HG03039 (cell line): ENCODE measurements around the gene SVIL.
"Not testable (repeated sequence)": the region's sequence is repeated elsewhere in the genome, so short reads cannot be mapped to it uniquely, and the experiment has no call there.

ENCODE experiments used
- ATAC-seq: cut with Tn5 transposase; IDR thresholded peaks from one replicate; pipeline ENCODE4 v1.9.1; 2021; ENCODE audit warnings: mild to moderate bottlenecking, moderate library complexity; ENCODE audit not compliant: unreplicated experiment

The SVIL gene

GRCh38 chr10:29604291-29604825 lies 30.4 kb downstream of the SVIL start:
- no peak for ATAC-seq

- ATAC-seq: no peak
Observed at GRCh38 chr10:29603223-29603896, 31.4 kb downstream of the SVIL start.

- ATAC-seq: no peak
Observed at GRCh38 chr10:29600821-29601220, 34.0 kb downstream of the SVIL start.

- ATAC-seq: no peak
Observed at GRCh38 chr10:29600067-29600466, 34.7 kb downstream of the SVIL start.

- ATAC-seq: no peak
Observed at GRCh38 chr10:29598851-29599311, 35.9 kb downstream of the SVIL start.

- ATAC-seq: no peak
Observed at GRCh38 chr10:29596826-29597225, 37.9 kb downstream of the SVIL start.

GRCh38 chr10:29596356-29596755 lies 38.4 kb downstream of the SVIL start:
- no peak for ATAC-seq

- no peak for ATAC-seq
Observed at GRCh38 chr10:29595636-29596225, 39.0 kb downstream of the SVIL start.

GRCh38 chr10:29595146-29595545 lies 39.6 kb downstream of the SVIL start:
- no peak for ATAC-seq

- ATAC-seq: no peak
Observed at GRCh38 chr10:29591651-29591968, 43.2 kb downstream of the SVIL start.

GRCh38 chr10:29590915-29591650 lies 43.7 kb downstream of the SVIL start:
- ATAC-seq: no peak

GRCh38 chr10:29588629-29589421 lies 45.9 kb downstream of the SVIL start:
- ATAC-seq: no peak

- ATAC-seq: not testable (repeated sequence)
Observed at GRCh38 chr10:29587750-29588628, 46.8 kb downstream of the SVIL start.

- not testable (repeated sequence) for ATAC-seq
Observed at GRCh38 chr10:29587102-29587749, 47.5 kb downstream of the SVIL start.

GRCh38 chr10:29586509-29586908 lies 48.3 kb downstream of the SVIL start:
- ATAC-seq: no peak

- ATAC-seq: no peak
Observed at GRCh38 chr10:29585488-29585976, 49.2 kb downstream of the SVIL start.

GRCh38 chr10:29584436-29584835 lies 50.3 kb downstream of the SVIL start:
- no peak for ATAC-seq

GRCh38 chr10:29583674-29584073 lies 51.1 kb downstream of the SVIL start:
- no peak for ATAC-seq

GRCh38 chr10:29582769-29583168 lies 52.0 kb downstream of the SVIL start:
- ATAC-seq: not testable (repeated sequence)
